Measurements from ENCODE around the gene UBTD1.

The UBTD1 gene

GRCh38 chr10:97584798-97585438, 86.2 kb downstream of the UBTD1 start:
- DNase-seq (ENCODE audit: low read depth in 2 of 2): no peak

- DNase-seq (ENCODE audit: low read depth in 2 of 2): no peak
Observed at GRCh38 chr10:97585439-97585811, 86.7 kb downstream of the UBTD1 start.

- no peak for DNase-seq (ENCODE audit: low read depth in 2 of 2)
Observed at GRCh38 chr10:97587183-97587582, 88.5 kb downstream of the UBTD1 start.

DNA sequence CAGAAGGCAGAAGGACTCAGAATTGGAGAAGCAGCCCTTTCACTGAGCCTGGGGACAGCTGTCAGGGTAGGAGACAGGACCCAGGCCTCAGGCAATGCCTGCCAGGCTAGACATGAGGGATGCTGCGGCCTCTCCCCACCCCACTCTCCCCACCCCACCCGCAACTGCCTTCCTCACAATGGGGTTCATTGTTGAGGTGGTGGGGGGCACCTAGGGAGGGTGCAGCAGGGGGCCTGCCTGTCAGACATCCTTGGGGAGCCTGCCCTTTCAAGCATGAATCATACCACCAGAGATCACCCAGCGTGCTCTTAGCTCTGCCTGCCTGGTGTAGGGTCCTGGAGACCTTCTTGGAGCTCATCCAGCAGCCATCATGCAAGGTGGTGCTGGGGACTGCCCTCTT, 90.8 kb downstream of the UBTD1 start, which contains the start of gene C10orf62:
Gene C10orf62 (plus strand): TSS at position 243 of the 400 bp plus-strand sequence. CDS start 177 bp downstream, outside the sequence.
- DNase-seq (ENCODE audit: low read depth in 2 of 2): no peak

GRCh38 chr10:97590082-97590747, 91.5 kb downstream of the UBTD1 start:
- no peak for DNase-seq (ENCODE audit: low read depth in 2 of 2)

GRCh38 chr10:97590748-97591495, 92.2 kb downstream of the UBTD1 start:
- no peak for DNase-seq (ENCODE audit: low read depth in 2 of 2)

DNA sequence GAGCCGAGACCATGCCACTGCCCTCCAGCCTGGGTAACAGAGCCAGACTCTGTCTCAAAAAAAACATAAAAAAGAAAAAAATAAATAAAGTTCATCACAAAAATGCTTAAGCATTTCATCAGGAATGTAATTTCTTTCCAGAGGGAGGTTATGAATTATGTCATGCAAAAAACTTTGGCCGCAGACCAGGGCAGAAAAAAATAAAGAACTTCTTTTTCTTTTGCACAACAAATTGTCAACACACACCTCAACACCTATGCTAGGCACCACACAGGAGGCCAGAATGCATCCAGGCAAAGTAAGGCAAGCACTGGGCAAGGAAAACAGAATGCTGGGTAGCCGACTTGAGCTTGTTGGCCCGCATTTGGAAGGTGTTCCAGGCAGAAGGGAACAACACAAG, 94.7 kb downstream of the UBTD1 start:
- no peak for DNase-seq (ENCODE audit: low read depth in 2 of 2)

- no peak for DNase-seq (ENCODE audit: low read depth in 2 of 2)
Observed at GRCh38 chr10:97596101-97597082, 97.7 kb downstream of the UBTD1 start.

GRCh38 chr10:97597778-97598177, 99.1 kb downstream of the UBTD1 start:
- DNase-seq (ENCODE audit: low read depth in 2 of 2): no peak

DNA sequence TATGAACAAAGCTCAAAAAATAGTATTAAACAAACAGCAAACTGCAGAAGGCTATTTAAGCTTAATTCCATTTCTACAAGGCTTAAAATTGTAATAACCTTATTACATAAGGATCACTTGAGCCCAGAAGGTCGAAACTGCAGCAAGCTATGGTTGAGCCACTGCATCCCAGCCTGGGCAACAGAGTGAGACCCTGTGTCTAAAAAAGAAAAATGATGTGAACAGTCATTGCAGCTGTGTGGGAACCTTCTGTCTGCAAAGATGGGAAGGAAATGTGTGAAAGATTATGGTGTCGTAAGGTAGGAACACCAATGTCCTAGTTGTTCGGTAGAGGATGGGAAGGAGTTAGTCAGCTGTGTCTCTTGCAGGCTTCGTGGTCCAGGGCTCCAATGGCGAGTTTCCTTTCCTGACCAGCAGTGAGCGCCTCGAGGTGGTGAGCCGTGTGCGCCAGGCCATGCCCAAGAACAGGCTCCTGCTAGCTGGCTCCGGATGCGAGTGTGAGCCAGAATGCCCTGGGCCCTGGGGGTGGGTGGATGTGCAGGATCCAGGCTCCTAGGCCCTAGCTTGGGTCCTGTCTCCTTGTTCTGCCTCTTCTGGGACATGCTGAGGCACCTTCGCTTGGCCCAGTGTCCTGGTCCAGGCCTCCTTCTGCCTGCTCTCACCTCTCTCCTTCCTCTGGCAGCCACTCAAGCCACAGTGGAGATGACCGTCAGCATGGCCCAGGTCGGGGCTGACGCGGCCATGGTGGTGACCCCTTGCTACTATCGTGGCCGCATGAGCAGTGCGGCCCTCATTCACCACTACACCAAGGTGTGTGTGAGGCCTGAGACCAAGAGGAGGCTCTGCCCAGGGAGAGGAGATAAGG, 99.9 kb downstream of the UBTD1 start:
- DNase-seq (ENCODE audit: low read depth in 2 of 2): no peak

- DNase-seq (ENCODE audit: low read depth in 2 of 2): no peak
Observed at GRCh38 chr10:97599272-97599619, 100.5 kb downstream of the UBTD1 start.

DNA sequence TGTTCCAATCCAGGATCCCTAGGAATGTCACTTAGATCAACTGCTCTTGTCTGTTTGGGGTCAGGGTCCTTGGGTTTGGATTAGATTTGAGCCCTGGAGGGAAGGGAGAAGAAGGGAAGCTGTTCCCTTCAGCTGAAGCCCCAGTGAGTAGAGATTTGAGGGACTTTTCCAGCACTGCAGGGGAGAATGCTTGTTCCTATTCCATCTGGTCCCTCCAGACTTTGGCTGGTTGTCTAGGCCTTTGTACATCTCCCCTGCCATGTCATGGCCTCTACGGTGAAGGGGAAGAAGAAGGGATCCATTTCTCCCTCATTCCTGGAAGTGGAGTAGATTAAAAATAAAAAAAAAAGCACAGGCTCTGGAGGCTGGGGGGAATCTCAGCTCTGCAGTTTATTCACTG, 101.9 kb downstream of the UBTD1 start:
- DNase-seq (ENCODE audit: low read depth in 2 of 2): no peak

GRCh38 chr10:97601268-97602215, 102.8 kb downstream of the UBTD1 start:
- DNase-seq (ENCODE audit: low read depth in 2 of 2): no peak

DNA sequence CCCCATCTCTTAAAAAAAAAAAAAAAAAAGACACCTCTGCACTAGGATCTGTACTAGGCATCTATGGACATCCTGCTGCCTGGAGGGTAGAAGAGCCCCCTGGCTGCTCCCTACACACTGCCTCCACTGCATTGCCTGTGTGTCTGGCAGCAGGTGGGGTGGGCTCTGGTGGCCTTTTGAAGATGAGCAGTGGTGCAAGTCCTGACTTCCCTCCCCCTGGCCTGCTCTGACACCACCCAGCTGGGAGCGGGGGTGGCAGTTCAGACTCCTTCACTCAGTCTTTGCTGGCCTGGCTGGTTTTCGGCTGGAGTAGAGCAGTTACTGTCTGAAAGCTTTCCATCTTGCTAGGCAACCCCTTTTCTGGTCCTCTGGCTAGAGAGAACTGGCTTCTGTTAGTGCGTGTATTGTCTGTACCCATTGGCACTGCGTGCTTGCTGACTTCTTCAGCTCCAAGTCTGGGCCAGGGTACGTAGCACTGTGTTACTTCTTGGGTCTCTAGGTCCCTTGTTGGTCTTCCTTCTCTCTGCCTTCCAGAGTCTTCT, 108.4 kb downstream of the UBTD1 start:
- DNase-seq (ENCODE audit: low read depth in 2 of 2): no peak

- no peak for DNase-seq (ENCODE audit: low read depth in 2 of 2)
Observed at GRCh38 chr10:97608991-97609561, 110.4 kb downstream of the UBTD1 start.

DNA sequence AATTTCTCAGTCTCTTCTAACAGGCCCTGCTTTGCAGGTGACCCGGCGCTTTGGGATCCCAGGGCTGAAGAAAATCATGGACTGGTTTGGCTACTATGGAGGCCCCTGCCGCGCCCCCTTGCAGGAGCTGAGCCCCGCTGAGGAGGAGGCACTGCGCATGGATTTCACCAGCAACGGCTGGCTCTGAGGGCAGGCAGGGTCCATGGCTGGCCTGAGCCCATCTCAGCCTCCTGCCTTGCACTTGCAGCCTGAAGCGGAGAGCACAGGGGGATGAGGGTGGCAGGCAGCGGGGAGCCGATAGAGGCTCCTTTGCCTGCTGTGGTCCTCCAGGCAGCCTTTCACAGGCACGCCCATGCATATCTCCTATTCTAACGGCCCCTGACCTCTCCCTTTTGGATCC, 112.7 kb downstream of the UBTD1 start:
- DNase-seq (ENCODE audit: low read depth in 2 of 2): no peak

DNA sequence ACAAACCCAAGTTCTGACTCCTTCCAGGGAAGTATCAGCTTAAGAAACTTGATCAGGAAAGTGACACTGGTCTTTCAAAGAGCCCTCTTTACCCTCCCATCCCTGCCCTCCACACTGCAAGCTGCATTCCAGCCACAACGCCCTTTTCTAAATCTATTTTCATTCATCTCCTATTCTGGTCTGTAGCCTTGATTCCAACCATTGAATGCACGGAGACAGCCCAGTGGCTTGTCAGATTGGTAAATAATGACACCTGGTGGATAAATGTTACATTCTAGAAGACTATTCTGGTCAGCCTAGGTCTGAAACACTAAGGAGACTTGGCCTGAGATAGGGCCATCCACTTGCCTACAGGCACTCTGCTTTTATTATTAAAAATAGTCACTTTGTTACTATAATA, 113.7 kb downstream of the UBTD1 start:
- DNase-seq (ENCODE audit: low read depth in 2 of 2): no peak

GRCh38 chr10:97618285-97618684, 119.6 kb downstream of the UBTD1 start:
- no peak for DNase-seq (ENCODE audit: low read depth in 2 of 2)

GRCh38 chr10:97618733-97619132, 120.0 kb downstream of the UBTD1 start:
- no peak for DNase-seq (ENCODE audit: low read depth in 2 of 2)

Measured in stimulated activated CD8-positive, alpha-beta memory T cell treated with anti-CD3 and anti-CD28 coated beads, Interleukin-2, amount 100 ng/mL, for 48 hours (primary cell).